ENCODE measurements around the gene PHYKPL. TPM values are rescaled to one million over a fixed set of nuclear protein-coding genes. Genes with fewer than 3 reads are reported as not detected.

Gene PHYKPL
- polyA plus RNA-seq, 1 donor (not counting 4 experiments of a cell fraction or from before 2014, with no cell fraction given): 38.8 TPM

- Histone ChIP-seq H3K36me3 (ENCODE audit: control insufficient read depth in 2 of 2, extremely low read depth in 1 of 2, insufficient read depth in 2 of 2, low read length in 2 of 2) (no peaks in the 10 kb centered on the region), H4K20me1 (ENCODE audit: control insufficient read depth, extremely low read depth, insufficient read depth, low read length) (no peaks in the 10 kb centered on the region), H2AFZ (ENCODE audit: control insufficient read depth, low read length) (no peak overlapping the region), H3K9ac (ENCODE audit: control insufficient read depth, extremely low read depth, insufficient read depth, low read length) (no peak overlapping the region), H3K9me1 (ENCODE audit: control insufficient read depth, extremely low read depth, insufficient read depth, low read length) (no peaks in the 10 kb centered on the region), H3K4me1 (ENCODE audit: control insufficient read depth, extremely low read depth, insufficient read depth, low read length) (no peaks in the 10 kb centered on the region), H3K79me2 (ENCODE audit: control insufficient read depth, insufficient read depth, low read length) (no peaks in the 10 kb centered on the region), H3K4me3 (ENCODE audit: control insufficient read depth in 2 of 3, extremely low read depth in 1 of 3, insufficient read depth in 2 of 3, low read depth in 1 of 3, low read length in 3 of 3) (no peak overlapping the region), H3K4me2 (ENCODE audit: control insufficient read depth, extremely low read depth, insufficient read depth, low read depth, low read length) (no peak overlapping the region), H3K27ac (ENCODE audit: control insufficient read depth, insufficient read depth, low read length) (no peak overlapping the region), H3K9me3 (ENCODE audit: control insufficient read depth, low read depth, low read length) (peaks cover 3% of the 10 kb centered on the region), H3K27me3 (ENCODE audit: control insufficient read depth, extremely low read depth, insufficient read depth, low read length) (peaks cover 4% of the 10 kb centered on the region)
- dilution Hi-C loops (cut with MboI; ENCODE audit: extremely low pct_ligation_motif_present, low sequenced_read_pairs): no loop called here
- no peak for FAIRE-seq
- no peak for DNase-seq (ENCODE audit: low read depth, low spot score)
- no peak for TF ChIP-seq EZH2 (IDR thresholded peaks at IDR 0.05; ENCODE audit: low read length)
- no peak for TF ChIP-seq CTCF (optimal IDR thresholded peaks at IDR 0.05 in 1 of 3, IDR thresholded peaks at IDR 0.05 in 1 of 3, conservative IDR thresholded peaks at IDR 0.05 in 1 of 3; ENCODE audit: extremely low read depth in 1 of 3, insufficient read depth in 2 of 3, low read length in 3 of 3)
Observed at GRCh38 chr5:178278358-178279023, 45.9 kb upstream of the PHYKPL start.

- no peaks in the 10 kb centered on the region for H4K20me1 ChIP-seq (ENCODE audit: control insufficient read depth, extremely low read depth, insufficient read depth, low read length)
- dilution Hi-C loops (cut with MboI; ENCODE audit: extremely low pct_ligation_motif_present, low sequenced_read_pairs): no loop called here
- no peak overlapping the region for H3K27ac ChIP-seq (ENCODE audit: control insufficient read depth, insufficient read depth, low read length)
- peaks cover 4% of the 10 kb centered on the region for H3K27me3 ChIP-seq (ENCODE audit: control insufficient read depth, extremely low read depth, insufficient read depth, low read length)
- no peak overlapping the region for H2AFZ ChIP-seq (ENCODE audit: control insufficient read depth, low read length)
- H3K9me1 ChIP-seq (ENCODE audit: control insufficient read depth, extremely low read depth, insufficient read depth, low read length): no peaks in the 10 kb centered on the region
- no peaks in the 10 kb centered on the region for H3K4me1 ChIP-seq (ENCODE audit: control insufficient read depth, extremely low read depth, insufficient read depth, low read length)
- H3K4me2 ChIP-seq (ENCODE audit: control insufficient read depth, extremely low read depth, insufficient read depth, low read depth, low read length): no peak overlapping the region
- no peaks in the 10 kb centered on the region for H3K36me3 ChIP-seq (ENCODE audit: control insufficient read depth in 2 of 2, extremely low read depth in 1 of 2, insufficient read depth in 2 of 2, low read length in 2 of 2)
- H3K9me3 ChIP-seq (ENCODE audit: control insufficient read depth, low read depth, low read length): peaks cover 3% of the 10 kb centered on the region
- H3K9ac ChIP-seq (ENCODE audit: control insufficient read depth, extremely low read depth, insufficient read depth, low read length): no peak overlapping the region
- FAIRE-seq (no peak), DNase-seq (ENCODE audit: low read depth, low spot score) (no peak)
- H3K4me3 ChIP-seq (ENCODE audit: control insufficient read depth in 2 of 3, extremely low read depth in 1 of 3, insufficient read depth in 2 of 3, low read depth in 1 of 3, low read length in 3 of 3): no peak overlapping the region
- no peaks in the 10 kb centered on the region for H3K79me2 ChIP-seq (ENCODE audit: control insufficient read depth, insufficient read depth, low read length)
- no peak for TF ChIP-seq EZH2 (IDR thresholded peaks at IDR 0.05; ENCODE audit: low read length)
- TF ChIP-seq CTCF (optimal IDR thresholded peaks at IDR 0.05 in 1 of 3, IDR thresholded peaks at IDR 0.05 in 1 of 3, conservative IDR thresholded peaks at IDR 0.05 in 1 of 3; ENCODE audit: extremely low read depth in 1 of 3, insufficient read depth in 2 of 3, low read length in 3 of 3): no peak
Observed at GRCh38 chr5:178277866-178278265, 45.3 kb upstream of the PHYKPL start.
